HEK293 (cell line): ENCODE results near the gene NKPD1.

Experiments used
- CTCF ChIA-PET: fragments of 350-600 bp; formaldehyde crosslinking; extraction: SDS; loops from one replicate; lab custom pipeline; 2021; ENCODE audit warnings: antibody characterized with exemption; lab: Yijun Ruan, JAX
- POLR2A ChIA-PET: fragments of 300-600 bp; formaldehyde crosslinking; extraction: SDS; loops from one replicate; lab custom pipeline; 2020; ENCODE audit warnings: antibody characterized with exemption, inconsistent platforms; lab: Yijun Ruan, JAX
- H3K27ac ChIP-seq: fragments of 200-500 bp; sonication (Bioruptor generic); 2 replicates; pipeline ENCODE4 v1.5.1; 2014; ENCODE audit warnings: low read depth, low read length, control low read depth, inconsistent platforms; ENCODE audit errors: extremely low read depth
- H3K36me3 ChIP-seq, 2 experiments: fragments of 200-500 bp in 1 of 2; sonication (Bioruptor generic) in 1 of 2; 1 replicate in 1 of 2; 2 replicates in 1 of 2; pipeline ENCODE4 v1.5.1; 2014 to 2017; ENCODE audit warnings: inconsistent platforms in 2 of 2, low read length in 2 of 2; ENCODE audit not compliant: control insufficient read depth in 2 of 2, insufficient read depth in 1 of 2
- H3K4me1 ChIP-seq: fragments of 200-500 bp; sonication (Bioruptor generic); 2 replicates; pipeline ENCODE4 v1.5.1; 2014; ENCODE audit warnings: mild to moderate bottlenecking, low read length, inconsistent platforms; ENCODE audit not compliant: control insufficient read depth, insufficient read depth
- H3K4me3 ChIP-seq: 2 replicates; pipeline ENCODE4 v1.5.1; 2011; ENCODE audit warnings: low read depth, mild to moderate bottlenecking, control low read depth, low read length, moderate library complexity
- H3K9me3 ChIP-seq: fragments of 200-500 bp; sonication (Bioruptor generic); 2 replicates; pipeline ENCODE4 v1.5.1; 2014; ENCODE audit warnings: low read depth, low read length, inconsistent platforms; ENCODE audit not compliant: control insufficient read depth, insufficient read depth
- BCL11A ChIP-seq: fragments of 450-650 bp; formaldehyde crosslinking; IDR thresholded peaks from 2 replicates; pipeline ENCODE4 v1.5.1; 2016; ENCODE audit warnings: low read depth, missing biosample characterization, missing genetic modification characterization
- EGR2 ChIP-seq: fragments of 450-650 bp; formaldehyde crosslinking; IDR thresholded peaks from 2 replicates; pipeline ENCODE4 v1.5.1; 2016; ENCODE audit warnings: low read depth, missing biosample characterization, missing genetic modification characterization
- MYNN ChIP-seq: fragments of 450-650 bp; formaldehyde crosslinking; IDR thresholded peaks from 2 replicates; pipeline ENCODE4 v1.5.1; 2016; ENCODE audit warnings: missing biosample characterization, missing genetic modification characterization, borderline replicate concordance
- TCF7L2 ChIP-seq: IDR thresholded peaks from 2 replicates; pipeline ENCODE4 v1.6.1; 2011; ENCODE audit warnings: low read depth, mild to moderate bottlenecking, inconsistent platforms, low read length, moderate library complexity, borderline replicate concordance
- ZBTB44 ChIP-seq: fragments of 450-650 bp; IDR thresholded peaks from 2 replicates; pipeline ENCODE4 v1.5.1; 2018; ENCODE audit warnings: missing biosample characterization, mild to moderate bottlenecking, missing genetic modification characterization
- ZBTB48 ChIP-seq: fragments of 450-650 bp; formaldehyde crosslinking; IDR thresholded peaks from 2 replicates; pipeline ENCODE4 v1.5.1; 2016; ENCODE audit warnings: missing biosample characterization, missing genetic modification characterization
- ZFHX2 ChIP-seq: fragments of 450-650 bp; formaldehyde crosslinking; conservative IDR thresholded peaks from 2 replicates; pipeline ENCODE4 v1.5.1; 2016; ENCODE audit warnings: missing biosample characterization, missing genetic modification characterization
- ZFP69B ChIP-seq: fragments of 450-650 bp; formaldehyde crosslinking; IDR thresholded peaks from 2 replicates; pipeline ENCODE4 v1.5.1; 2016; ENCODE audit warnings: missing biosample characterization, missing genetic modification characterization
- ZNF121 ChIP-seq: fragments of 450-650 bp; formaldehyde crosslinking; IDR thresholded peaks from 2 replicates; pipeline ENCODE4 v1.5.1; 2016; ENCODE audit warnings: missing biosample characterization, missing genetic modification characterization
- ZNF146 ChIP-seq: fragments of 450-650 bp; formaldehyde crosslinking; IDR thresholded peaks from 2 replicates; pipeline ENCODE4 v1.5.1; 2016; ENCODE audit warnings: missing biosample characterization, missing genetic modification characterization
- ZNF341 ChIP-seq: fragments of 450-650 bp; formaldehyde crosslinking; IDR thresholded peaks from 2 replicates; pipeline ENCODE4; 2016; ENCODE audit warnings: low read depth, missing biosample characterization, missing genetic modification characterization
- ZNF416 ChIP-seq: fragments of 450-650 bp; formaldehyde crosslinking; IDR thresholded peaks from 2 replicates; pipeline ENCODE4 v1.5.1; 2016; ENCODE audit warnings: missing biosample characterization, missing genetic modification characterization
- ZNF518A ChIP-seq: fragments of 450-650 bp; formaldehyde crosslinking; conservative IDR thresholded peaks from 2 replicates; pipeline ENCODE4 v1.5.1; 2016; ENCODE audit warnings: low read depth, missing biosample characterization, missing genetic modification characterization
- ZNF521 ChIP-seq: fragments of 450-650 bp; formaldehyde crosslinking; IDR thresholded peaks from 2 replicates; pipeline ENCODE4 v1.5.1; 2017; ENCODE audit warnings: missing biosample characterization, mild to moderate bottlenecking, missing genetic modification characterization
- ZNF600 ChIP-seq: fragments of 450-650 bp; formaldehyde crosslinking; IDR thresholded peaks from 2 replicates; pipeline ENCODE4 v1.5.1; 2016; ENCODE audit warnings: missing biosample characterization, missing genetic modification characterization
- ZNF692 ChIP-seq: fragments of 450-650 bp; formaldehyde crosslinking; IDR thresholded peaks from 2 replicates; pipeline ENCODE4 v1.5.1; 2016; ENCODE audit warnings: missing biosample characterization, missing genetic modification characterization
- ZNF707 ChIP-seq: fragments of 450-650 bp; formaldehyde crosslinking; IDR thresholded peaks from 2 replicates; pipeline ENCODE4 v1.5.1; 2016; ENCODE audit warnings: missing biosample characterization, missing genetic modification characterization
- ZNF768 ChIP-seq: fragments of 450-650 bp; formaldehyde crosslinking; IDR thresholded peaks from 2 replicates; pipeline ENCODE4 v1.5.1; 2018; ENCODE audit warnings: missing biosample characterization, mild to moderate bottlenecking, missing genetic modification characterization

NKPD1 gene

GRCh38 chr19:45150180-45150579 is 10.6 kb downstream of the NKPD1 start:
- ChIA-PET POLR2A (interaction anchor here (0.8 to 4.5 kb wide), 3 partner anchors 12 to 58 kb away, joined by 3 to 18 read pairs (median 3); partner anchors contain the start of genes BLOC1S3 and TRAPPC6A), CTCF (interaction anchor here (1.5 to 2.1 kb wide), 3 partner anchors 8 to 59 kb away, joined by 3 to 7 read pairs (median 5); no protein-coding TSS in a partner anchor)
- H3K36me3 ChIP-seq, result peaks cover 0 to 3% of the 10 kb centered on the region in 2 experiments; a peak in 1 of 3 replicates

GRCh38 chr19:45149129-45149528 is 11.7 kb downstream of the NKPD1 start:
- Histone ChIP-seq H3K4me3 (no peak overlapping the region), H3K27ac (no peak overlapping the region), H3K36me3 (peaks cover 0 to 12% of the 10 kb centered on the region in 2 experiments; a peak in 2 of 3 replicates), H3K4me1 (peaks cover 2% of the 10 kb centered on the region; the same call in 1 of the 2 replicates), H3K9me3 (no peaks in the 10 kb centered on the region)
- ChIA-PET POLR2A (interaction anchor here (0.8 to 4.5 kb wide), 3 partner anchors 11 to 57 kb away, joined by 3 to 18 read pairs (median 3); no protein-coding TSS in a partner anchor), CTCF (interaction anchor here (0.6 to 2.1 kb wide), 5 partner anchors 24 to 110 kb away, joined by 3 to 7 read pairs (median 3); partner anchors contain the start of genes BLOC1S3 and TRAPPC6A)
- 0 out of 2 replicates have a peak, but pooled peaks have one; percentile 28 for TF ChIP-seq ZFP69B (tag by site-specific recombination)
- TF ChIP-seq ZBTB44 (tag by site-specific recombination), result no peak
- peak; percentile 63; the same call in 1 of the 2 replicates for TF ChIP-seq ZNF692 (tag by site-specific recombination)

More at GRCh38 chr19:45150180-45150579, 10.6 kb downstream of the NKPD1 start:
- TF ChIP-seq TCF7L2 (no peak), ZNF707 (peak; percentile 96), BCL11A (no peak), ZNF146 (tag by site-specific recombination) (no peak), ZNF416 (tag by site-specific recombination) (no peak)
- Histone ChIP-seq H3K9me3 (no peaks in the 10 kb centered on the region), H3K4me1 (peaks cover 2% of the 10 kb centered on the region; the same call in 1 of the 2 replicates), H3K27ac (no peak overlapping the region), H3K4me3 (no peak overlapping the region)

GRCh38 chr19:45147835-45148676 is 12.7 kb downstream of the NKPD1 start:
- Histone ChIP-seq H3K4me3 (no peak overlapping the region), H3K36me3 (peaks cover 0 to 18% of the 10 kb centered on the region in 2 experiments; a peak in 2 of 3 replicates), H3K9me3 (no peaks in the 10 kb centered on the region), H3K27ac (no peak overlapping the region), H3K4me1 (no peaks in the 10 kb centered on the region)
- peak; percentile 89 for TF ChIP-seq MYNN (tag by site-specific recombination)
- TF ChIP-seq EGR2 (tag by site-specific recombination), result peak; percentile 60; the same call in 1 of the 2 replicates
- no peak for TF ChIP-seq ZNF518A (tag by site-specific recombination)
- TF ChIP-seq ZNF121 (tag by site-specific recombination), result peak; percentile 65; the same call in 1 of the 2 replicates
- peak; percentile 15; the same call in 1 of the 2 replicates for TF ChIP-seq ZBTB48 (tag by site-specific recombination)
- peak; percentile 23; the same call in 1 of the 2 replicates for TF ChIP-seq ZNF341 (tag by site-specific recombination)
- 0 out of 2 replicates have a peak, but pooled peaks have one; percentile 30 for TF ChIP-seq ZNF600
- peak; percentile 74 for TF ChIP-seq ZFHX2 (tag by site-specific recombination)
- TF ChIP-seq ZNF521 (tag by site-specific recombination), result no peak
- no peak for TF ChIP-seq ZNF768 (tag by site-specific recombination)
- ChIA-PET CTCF (interaction anchor here (0.5 to 2.1 kb wide), 5 partner anchors 23 to 1692 kb away, joined by 3 to 7 read pairs (median 3); partner anchors contain the start of genes BLOC1S3 and TRAPPC6A), POLR2A (interaction anchor here (0.7 to 4.5 kb wide), 2 partner anchors 42 to 56 kb away, joined by 4 to 18 read pairs; no protein-coding TSS in a partner anchor)
